ENCODE measurements around the gene TMEM60. TPM values are rescaled to one million over a fixed set of nuclear protein-coding genes. Genes with fewer than 3 reads are reported as not detected.
A peak's percentile ranks its signal among the peaks of the same experiment; 100 is the strongest.
"Not testable (repeated sequence)": the region's sequence is repeated elsewhere in the genome, so short reads cannot be mapped to it uniquely, and the experiment has no call there.

Gene TMEM60
- polyA plus RNA-seq, 4 donors: 12.3 to 31.9 (median 17.2) TPM

DNA sequence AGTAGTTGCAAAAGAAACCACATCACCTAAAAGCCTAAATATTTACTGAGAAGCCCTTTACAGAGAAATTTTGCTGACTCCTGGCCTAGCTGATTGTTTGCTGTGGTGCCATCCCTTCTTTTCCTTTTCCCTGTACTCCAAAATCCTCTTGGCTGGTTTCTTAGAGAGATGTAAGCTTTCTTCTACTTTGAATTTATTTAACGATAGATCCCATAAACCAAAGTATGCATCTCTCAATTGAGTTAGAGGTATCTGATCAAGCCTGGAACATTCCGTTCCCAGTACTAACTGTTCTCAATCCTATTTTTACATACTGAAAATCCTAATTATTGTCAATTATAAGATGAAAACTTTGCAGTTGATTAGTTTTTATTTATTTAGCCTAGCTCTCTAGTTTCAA, 6.3 kb downstream of the TMEM60 start:
- FAIRE-seq: no peak
- WGBS, 3 donors: 85 to 96% (median 93%) methylated on average over 2 of the region's 2 CpGs
- Histone ChIP-seq H3K4me3 (ENCODE audit: low read depth in 1 of 3, low read length in 3 of 3) (no peak overlapping the region), H3K36me3 (ENCODE audit: control insufficient read depth in 3 of 3, insufficient read depth in 2 of 3, low read depth in 1 of 3, low read length in 3 of 3) (peaks cover 0 to 7% (median 1%) of the 10 kb centered on the region in 3 donors), H3K9me3 (ENCODE audit: control insufficient read depth in 2 of 2, insufficient read depth in 1 of 2, low read depth in 1 of 2, low read length in 1 of 2) (no peaks in the 10 kb centered on the region), H3K27me3 (ENCODE audit: control insufficient read depth in 3 of 3, insufficient read depth in 3 of 3, low read length in 3 of 3) (no peaks in the 10 kb centered on the region), H3K27ac (ENCODE audit: low read depth in 1 of 3, low read length in 2 of 3) (no peak overlapping the region), H3K4me1 (ENCODE audit: control insufficient read depth in 3 of 3, insufficient read depth in 2 of 3, low read depth in 1 of 3, low read length in 2 of 3) (peaks cover 2 to 8% (median 5%) of the 10 kb centered on the region in 3 donors)
- DNase-seq: no peak

DNA sequence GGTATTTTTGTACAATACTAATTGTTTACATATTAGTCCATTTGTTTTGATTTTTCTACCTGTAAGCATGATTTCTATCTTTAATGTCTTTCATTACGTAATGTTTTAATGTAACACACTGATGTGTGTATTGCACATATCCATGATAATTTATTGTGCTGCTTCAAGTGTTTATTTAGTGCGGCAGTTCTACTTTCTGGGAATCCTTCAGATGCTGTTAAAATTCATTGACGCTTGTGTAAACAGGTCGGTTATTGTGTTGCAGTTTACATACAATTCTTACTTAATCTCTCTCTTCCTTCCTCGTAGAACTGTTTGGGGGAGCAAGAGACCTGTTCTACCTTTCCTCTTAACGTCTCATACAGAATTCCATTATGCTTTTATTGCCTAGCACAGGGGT, 6.9 kb downstream of the TMEM60 start:
- FAIRE-seq (no peak), DNase-seq (peak in 1 of 2 donors; percentile 6)
- H3K4me1 ChIP-seq (ENCODE audit: control insufficient read depth in 3 of 3, insufficient read depth in 2 of 3, low read depth in 1 of 3, low read length in 2 of 3): peaks cover 0 to 2% (median 0%) of the 10 kb centered on the region in 3 donors
- peaks cover 0 to under 1% of the 10 kb centered on the region in 2 donors for H3K9me3 ChIP-seq (ENCODE audit: control insufficient read depth in 2 of 2, insufficient read depth in 1 of 2, low read depth in 1 of 2, low read length in 1 of 2)
- WGBS, 3 donors: 59 to 70% (median 68%) methylated on average over 6 of the region's 6 CpGs
- H3K27me3 ChIP-seq (ENCODE audit: control insufficient read depth in 3 of 3, insufficient read depth in 3 of 3, low read length in 3 of 3): no peaks in the 10 kb centered on the region
- H3K36me3 ChIP-seq (ENCODE audit: control insufficient read depth in 3 of 3, insufficient read depth in 2 of 3, low read depth in 1 of 3, low read length in 3 of 3): peaks cover 0 to 7% (median 1%) of the 10 kb centered on the region in 3 donors
- no peak overlapping the region for H3K27ac ChIP-seq (ENCODE audit: low read depth in 1 of 3, low read length in 2 of 3)
- H3K4me3 ChIP-seq (ENCODE audit: low read depth in 1 of 3, low read length in 3 of 3): no peak overlapping the region

- Histone ChIP-seq H3K9me3 (ENCODE audit: control insufficient read depth in 2 of 2, insufficient read depth in 1 of 2, low read depth in 1 of 2, low read length in 1 of 2) (peaks cover 0 to 6% of the 10 kb centered on the region in 2 donors), H3K27ac (ENCODE audit: low read depth in 1 of 3, low read length in 2 of 3) (no peak overlapping the region), H3K36me3 (ENCODE audit: control insufficient read depth in 3 of 3, insufficient read depth in 2 of 3, low read depth in 1 of 3, low read length in 3 of 3) (peaks cover 0 to 4% (median 1%) of the 10 kb centered on the region in 3 donors), H3K4me3 (ENCODE audit: low read depth in 1 of 3, low read length in 3 of 3) (no peak overlapping the region), H3K27me3 (ENCODE audit: control insufficient read depth in 3 of 3, insufficient read depth in 3 of 3, low read length in 3 of 3) (no peaks in the 10 kb centered on the region), H3K4me1 (ENCODE audit: control insufficient read depth in 3 of 3, insufficient read depth in 2 of 3, low read depth in 1 of 3, low read length in 2 of 3) (peaks cover 0 to 1% (median 0%) of the 10 kb centered on the region in 3 donors)
- FAIRE-seq (no peak), DNase-seq (no peak)
- 87 to 91% (median 89%) methylated on average over 2 of the region's 2 CpGs for whole genome bisulfite sequencing, 3 donors
These were observed 9.8 kb downstream of the TMEM60 start for GRCh38 chr7:77788327-77788902.

DNA sequence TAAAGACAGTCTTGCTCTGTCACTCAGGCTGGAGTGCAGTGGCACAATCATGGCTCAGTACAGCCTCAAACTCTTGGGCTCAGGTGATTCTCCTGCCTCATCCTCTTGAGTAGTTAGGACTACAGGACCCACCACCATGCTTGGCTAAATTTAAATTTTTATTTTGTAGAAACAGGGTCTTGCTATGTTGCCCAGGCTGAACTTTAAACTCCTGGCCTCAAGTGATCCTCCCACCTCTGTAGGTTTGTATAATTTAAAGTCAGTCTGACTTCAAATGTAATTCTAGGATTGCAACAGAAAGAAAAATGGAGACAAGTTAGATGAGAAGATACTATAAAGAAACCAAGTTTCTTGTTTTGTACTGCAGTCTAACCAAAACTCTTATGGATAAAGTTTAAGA, 11.5 kb downstream of the TMEM60 start:
- no peak overlapping the region for H3K4me3 ChIP-seq (ENCODE audit: low read depth in 1 of 3, low read length in 3 of 3)
- no peaks in the 10 kb centered on the region for H3K27me3 ChIP-seq (ENCODE audit: control insufficient read depth in 3 of 3, insufficient read depth in 3 of 3, low read length in 3 of 3)
- DNase-seq (no peak), FAIRE-seq (no peak)
- peaks cover 0 to 6% (median 0%) of the 10 kb centered on the region in 3 donors for H3K4me1 ChIP-seq (ENCODE audit: control insufficient read depth in 3 of 3, insufficient read depth in 2 of 3, low read depth in 1 of 3, low read length in 2 of 3)
- H3K9me3 ChIP-seq (ENCODE audit: control insufficient read depth in 2 of 2, insufficient read depth in 1 of 2, low read depth in 1 of 2, low read length in 1 of 2): peaks cover 0 to 6% of the 10 kb centered on the region in 2 donors
- H3K36me3 ChIP-seq (ENCODE audit: control insufficient read depth in 3 of 3, insufficient read depth in 2 of 3, low read depth in 1 of 3, low read length in 3 of 3): peaks cover 0 to 4% (median 1%) of the 10 kb centered on the region in 3 donors
- no peak overlapping the region for H3K27ac ChIP-seq (ENCODE audit: low read depth in 1 of 3, low read length in 2 of 3)

- DNase-seq (no peak), FAIRE-seq (no peak)
- H3K4me1 ChIP-seq (ENCODE audit: control insufficient read depth in 3 of 3, insufficient read depth in 2 of 3, low read depth in 1 of 3, low read length in 2 of 3): peaks cover 0 to 6% (median 0%) of the 10 kb centered on the region in 3 donors
- no peak overlapping the region for H3K27ac ChIP-seq (ENCODE audit: low read depth in 1 of 3, low read length in 2 of 3)
- H3K9me3 ChIP-seq (ENCODE audit: control insufficient read depth in 2 of 2, insufficient read depth in 1 of 2, low read depth in 1 of 2, low read length in 1 of 2): peaks cover 0 to 6% of the 10 kb centered on the region in 2 donors
- no peak overlapping the region for H3K4me3 ChIP-seq (ENCODE audit: low read depth in 1 of 3, low read length in 3 of 3)
- no peaks in the 10 kb centered on the region for H3K27me3 ChIP-seq (ENCODE audit: control insufficient read depth in 3 of 3, insufficient read depth in 3 of 3, low read length in 3 of 3)
- WGBS, 3 donors: 89 to 100% (median 98%) methylated on average over 3 of the region's 3 CpGs
- peaks cover 0 to 4% (median 1%) of the 10 kb centered on the region in 3 donors for H3K36me3 ChIP-seq (ENCODE audit: control insufficient read depth in 3 of 3, insufficient read depth in 2 of 3, low read depth in 1 of 3, low read length in 3 of 3)
These were observed 12.2 kb downstream of the TMEM60 start for GRCh38 chr7:77786018-77786417.

GRCh38 chr7:77784426-77784825, 13.8 kb downstream of the TMEM60 start:
- H3K9me3 ChIP-seq (ENCODE audit: control insufficient read depth in 2 of 2, insufficient read depth in 1 of 2, low read depth in 1 of 2, low read length in 1 of 2); H3K36me3 ChIP-seq (ENCODE audit: control insufficient read depth in 3 of 3, insufficient read depth in 2 of 3, low read depth in 1 of 3, low read length in 3 of 3); FAIRE-seq; DNase-seq; H3K27ac ChIP-seq (ENCODE audit: low read depth in 1 of 3, low read length in 2 of 3); H3K4me3 ChIP-seq (ENCODE audit: low read depth in 1 of 3, low read length in 3 of 3); H3K27me3 ChIP-seq (ENCODE audit: control insufficient read depth in 3 of 3, insufficient read depth in 3 of 3, low read length in 3 of 3); H3K4me1 ChIP-seq (ENCODE audit: control insufficient read depth in 3 of 3, insufficient read depth in 2 of 3, low read depth in 1 of 3, low read length in 2 of 3): not testable (repeated sequence)
- 94 to 97% (median 96%) methylated on average over 10 of the region's 10 CpGs for WGBS, 3 donors

DNA sequence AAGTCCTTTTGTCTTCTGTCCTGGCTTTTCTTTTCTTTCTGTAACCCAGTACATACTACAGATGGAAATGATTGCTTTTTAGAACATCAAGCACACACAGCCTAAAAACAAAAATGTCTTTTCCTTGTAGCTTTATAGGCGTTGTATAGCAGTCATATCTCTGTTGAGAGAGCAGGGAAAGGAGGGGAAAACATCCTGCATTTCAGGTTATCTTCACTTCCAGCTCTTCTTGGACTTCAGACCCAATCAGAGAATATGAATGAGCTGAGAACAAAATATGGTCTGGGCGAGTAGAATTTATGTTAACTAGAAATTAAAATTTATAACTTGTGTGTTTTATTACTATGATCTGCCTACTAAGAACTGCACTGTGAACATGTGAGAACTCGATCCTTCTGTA, 14.7 kb downstream of the TMEM60 start:
- H3K36me3 ChIP-seq (ENCODE audit: control insufficient read depth in 3 of 3, insufficient read depth in 2 of 3, low read depth in 1 of 3, low read length in 3 of 3): peaks cover under 1 to 7% (median 6%) of the 10 kb centered on the region in 3 donors
- H3K27ac ChIP-seq (ENCODE audit: low read depth in 1 of 3, low read length in 2 of 3): peak overlapping the region in 2 of 3 donors; percentile 32 to 37
- 21 to 64% (median 49%) methylated on average over 3 of the region's 3 CpGs for WGBS, 3 donors
- H3K27me3 ChIP-seq (ENCODE audit: control insufficient read depth in 3 of 3, insufficient read depth in 3 of 3, low read length in 3 of 3): no peaks in the 10 kb centered on the region
- H3K4me3 ChIP-seq (ENCODE audit: low read depth in 1 of 3, low read length in 3 of 3): no peak overlapping the region
- DNase-seq (peak; percentile 59 to 76), FAIRE-seq (no peak)
- H3K9me3 ChIP-seq (ENCODE audit: control insufficient read depth in 2 of 2, insufficient read depth in 1 of 2, low read depth in 1 of 2, low read length in 1 of 2): peaks cover 0 to 6% of the 10 kb centered on the region in 2 donors
- peaks cover 0 to 6% (median 0%) of the 10 kb centered on the region in 3 donors for H3K4me1 ChIP-seq (ENCODE audit: control insufficient read depth in 3 of 3, insufficient read depth in 2 of 3, low read depth in 1 of 3, low read length in 2 of 3)

- Histone ChIP-seq H3K4me1 (ENCODE audit: control insufficient read depth in 3 of 3, insufficient read depth in 2 of 3, low read depth in 1 of 3, low read length in 2 of 3) (peaks cover 0 to 6% (median 0%) of the 10 kb centered on the region in 3 donors), H3K27me3 (ENCODE audit: control insufficient read depth in 3 of 3, insufficient read depth in 3 of 3, low read length in 3 of 3) (no peaks in the 10 kb centered on the region), H3K4me3 (ENCODE audit: low read depth in 1 of 3, low read length in 3 of 3) (no peak overlapping the region), H3K27ac (ENCODE audit: low read depth in 1 of 3, low read length in 2 of 3) (peak overlapping the region in 1 of 3 donors; percentile 37), H3K36me3 (ENCODE audit: control insufficient read depth in 3 of 3, insufficient read depth in 2 of 3, low read depth in 1 of 3, low read length in 3 of 3) (peaks cover 3 to 8% (median 7%) of the 10 kb centered on the region in 3 donors), H3K9me3 (ENCODE audit: control insufficient read depth in 2 of 2, insufficient read depth in 1 of 2, low read depth in 1 of 2, low read length in 1 of 2) (peaks cover 0 to 6% of the 10 kb centered on the region in 2 donors)
- WGBS, 3 donors: 45 to 75% (median 46%) methylated on average over 1 of the region's 1 CpG
- no peak for DNase-seq
- no peak for FAIRE-seq
These were observed 15.1 kb downstream of the TMEM60 start for GRCh38 chr7:77783111-77783510.

DNA sequence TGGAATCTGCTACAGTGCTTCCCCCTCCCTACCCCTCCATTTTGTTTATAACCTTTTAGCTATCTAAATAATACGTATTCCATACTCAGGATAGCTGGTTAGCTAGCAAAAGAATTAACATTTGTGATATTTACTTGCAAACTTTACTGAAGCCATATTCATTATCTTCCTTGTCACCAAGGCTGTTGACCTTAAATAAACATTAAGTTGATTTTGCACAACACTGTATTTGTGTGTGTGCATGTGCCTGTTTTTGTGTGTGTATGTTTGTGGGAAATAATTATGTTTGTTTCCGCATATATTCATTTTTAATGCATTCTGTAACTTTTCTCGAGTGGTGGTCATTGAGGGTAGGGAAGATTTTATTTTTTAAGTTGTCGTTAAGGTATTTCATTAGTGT, 15.9 kb downstream of the TMEM60 start:
- DNase-seq: no peak
- no peaks in the 10 kb centered on the region for H3K27me3 ChIP-seq (ENCODE audit: control insufficient read depth in 3 of 3, insufficient read depth in 3 of 3, low read length in 3 of 3)
- peaks cover 0 to 6% of the 10 kb centered on the region in 2 donors for H3K9me3 ChIP-seq (ENCODE audit: control insufficient read depth in 2 of 2, insufficient read depth in 1 of 2, low read depth in 1 of 2, low read length in 1 of 2)
- no peak for FAIRE-seq
- peaks cover 0 to 6% (median 0%) of the 10 kb centered on the region in 3 donors for H3K4me1 ChIP-seq (ENCODE audit: control insufficient read depth in 3 of 3, insufficient read depth in 2 of 3, low read depth in 1 of 3, low read length in 2 of 3)
- H3K36me3 ChIP-seq (ENCODE audit: control insufficient read depth in 3 of 3, insufficient read depth in 2 of 3, low read depth in 1 of 3, low read length in 3 of 3): peaks cover 3 to 7% (median 7%) of the 10 kb centered on the region in 3 donors
- 93 to 96% (median 95%) methylated on average over 4 of the region's 4 CpGs for WGBS, 3 donors
- no peak overlapping the region for H3K4me3 ChIP-seq (ENCODE audit: low read depth in 1 of 3, low read length in 3 of 3)
- no peak overlapping the region for H3K27ac ChIP-seq (ENCODE audit: low read depth in 1 of 3, low read length in 2 of 3)
